Tibial nerve (tissue), 4 donors: ENCODE measurements around the gene TPD52L2. TPM values are rescaled to one million over a fixed set of nuclear protein-coding genes. Genes with fewer than 3 reads are reported as not detected.

ENCODE experiments used
- DNase-seq, 2 donors: peaks; one replicate each; pipeline ENCODE4 v3.0.0-alpha.2; 2019; ENCODE audit warnings: low spot score in 2 of 2
- H3K27ac ChIP-seq, 4 donors: fragments of 200-600 bp; sonication (generic) in 3 of 4; one replicate each; pipeline ENCODE4 v1.5.1; 2017 to 2019; ENCODE audit warnings: mild to moderate bottlenecking in 1 of 4
- H3K27me3 ChIP-seq, 2 donors: fragments of 200-600 bp; sonication (generic) in 1 of 2; one replicate each; pipeline versions ENCODE4 v1.5.1 to v1.6.0; 2017 to 2019
- H3K36me3 ChIP-seq, 3 donors: fragments of 200-600 bp; sonication (generic); one replicate each; pipeline ENCODE4 v1.5.1; 2018 to 2019
- H3K4me1 ChIP-seq, 4 donors: fragments of 200-600 bp; sonication (generic) in 3 of 4; one replicate each; pipeline ENCODE4 v1.5.1; 2017 to 2019
- H3K4me3 ChIP-seq, 4 donors: fragments of 200-600 bp; sonication (generic) in 3 of 4; one replicate each; pipeline ENCODE4 v1.5.1; 2017 to 2019; ENCODE audit warnings: mild to moderate bottlenecking in 1 of 4, moderate library complexity in 1 of 4
- H3K9me3 ChIP-seq, 4 donors: fragments of 200-600 bp; sonication (generic) in 3 of 4; one replicate each; pipeline ENCODE4 v1.5.1; 2017 to 2019
- CTCF ChIP-seq, 5 experiments: fragments of 200-600 bp in 3 of 5; fragments of 450-650 bp in 2 of 5; sonication (generic) in 3 of 5; IDR thresholded peaks; one replicate each; pipeline ENCODE4 v1.5.1; 2016 to 2019; ENCODE audit warnings: antibody characterized with exemption in 5 of 5, mild to moderate bottlenecking in 3 of 5, moderate library complexity in 2 of 5
- EP300 ChIP-seq, 2 donors: sonication (generic); formaldehyde crosslinking; IDR thresholded peaks; one replicate each; pipeline ENCODE4 v1.6.1; 2017; ENCODE audit warnings: antibody characterized with exemption in 2 of 2, mild to moderate bottlenecking in 1 of 2
- POLR2A ChIP-seq, 2 donors: fragments of 450-650 bp; IDR thresholded peaks; one replicate each; pipeline ENCODE4 v1.6.1; 2017; ENCODE audit warnings: antibody characterized with exemption in 2 of 2, mild to moderate bottlenecking in 2 of 2, moderate library complexity in 2 of 2
- WGBS, 2 donors: methylation state at CpG; one replicate each; pipeline ENCODE4 v1.1.5; 2018; 5-methylcytosine and 5-hydroxymethylcytosine counted together
- total RNA-seq, 4 donors: library from RNA; depleted of rRNA; stranded (reverse); fragments of >200 nt; gene quantifications; one replicate each; pipeline ENCODE4 v1.1.0, GENCODE V29; 2016

The TPD52L2 gene
- total RNA-seq, 4 donors from 2014 or later: 108 to 122 (median 115) TPM

- peak overlapping the region in 1 of 4 donors; percentile 56 for H3K27ac ChIP-seq
- H3K4me3 ChIP-seq: no peak overlapping the region
- no peaks in the 10 kb centered on the region for H3K27me3 ChIP-seq
- DNase-seq: no peak
- H3K9me3 ChIP-seq: no peaks in the 10 kb centered on the region
- H3K4me1 ChIP-seq: peaks cover 0 to 10% (median 4%) of the 10 kb centered on the region in 4 donors
- peaks cover 0 to 73% (median 15%) of the 10 kb centered on the region in 3 donors for H3K36me3 ChIP-seq
- TF ChIP-seq CTCF (IDR thresholded peaks at IDR 0.05) (no peak), POLR2A (IDR thresholded peaks at IDR 0.05) (no peak), EP300 (IDR thresholded peaks at IDR 0.05) (no peak)
- 91 to 93% methylated on average over 7 of the region's 7 CpGs for WGBS, 2 donors
These were observed 25.1 kb downstream of the TPD52L2 start for GRCh38 chr20:63890201-63890576.

- no peaks in the 10 kb centered on the region for H3K27me3 ChIP-seq
- peaks cover 0 to 69% (median 15%) of the 10 kb centered on the region in 3 donors for H3K36me3 ChIP-seq
- no peak for TF ChIP-seq CTCF (IDR thresholded peaks at IDR 0.05)
- no peak for TF ChIP-seq POLR2A (IDR thresholded peaks at IDR 0.05)
- TF ChIP-seq EP300 (IDR thresholded peaks at IDR 0.05): no peak
- H3K4me3 ChIP-seq: no peak overlapping the region
- H3K27ac ChIP-seq: peak overlapping the region in 1 of 4 donors; percentile 56
- WGBS, 2 donors: 71 to 79% methylated on average over 7 of the region's 7 CpGs
- no peak for DNase-seq
- H3K4me1 ChIP-seq: peaks cover 0 to 10% (median 4%) of the 10 kb centered on the region in 4 donors
- H3K9me3 ChIP-seq: no peaks in the 10 kb centered on the region
These were observed 25.5 kb downstream of the TPD52L2 start for GRCh38 chr20:63890616-63891015.

GRCh38 chr20:63891061-63892002 lies 26.3 kb downstream of the TPD52L2 start:
- Histone ChIP-seq H3K36me3 (peaks cover 0 to 62% (median 15%) of the 10 kb centered on the region in 3 donors), H3K27ac (peak overlapping the region in 1 of 4 donors; percentile 56), H3K27me3 (no peaks in the 10 kb centered on the region), H3K9me3 (no peaks in the 10 kb centered on the region), H3K4me1 (peaks cover 0 to 16% (median 5%) of the 10 kb centered on the region in 4 donors), H3K4me3 (no peak overlapping the region)
- WGBS, 2 donors: 85 to 86% methylated on average over 28 to 29 of the region's 29 CpGs
- no peak for DNase-seq
- TF ChIP-seq EP300 (IDR thresholded peaks at IDR 0.05) (no peak), POLR2A (IDR thresholded peaks at IDR 0.05) (no peak), CTCF (IDR thresholded peaks at IDR 0.05) (no peak)

- WGBS, 2 donors: 91 to 92% methylated on average over 7 of the region's 7 CpGs
- H3K4me1 ChIP-seq: peaks cover 0 to 27% (median 13%) of the 10 kb centered on the region in 4 donors
- no peak for TF ChIP-seq POLR2A (IDR thresholded peaks at IDR 0.05)
- no peak for TF ChIP-seq EP300 (IDR thresholded peaks at IDR 0.05)
- no peak for TF ChIP-seq CTCF (IDR thresholded peaks at IDR 0.05)
- no peak overlapping the region for H3K27ac ChIP-seq
- no peak for DNase-seq
- H3K36me3 ChIP-seq: peaks cover 0 to 52% (median 11%) of the 10 kb centered on the region in 3 donors
- no peaks in the 10 kb centered on the region for H3K9me3 ChIP-seq
- H3K27me3 ChIP-seq: no peaks in the 10 kb centered on the region
- H3K4me3 ChIP-seq: no peak overlapping the region
These were observed 27.3 kb downstream of the TPD52L2 start for GRCh38 chr20:63892402-63892801.

- no peak for TF ChIP-seq CTCF (IDR thresholded peaks at IDR 0.05)
- H3K9me3 ChIP-seq: no peaks in the 10 kb centered on the region
- H3K4me1 ChIP-seq: peaks cover 0 to 43% (median 14%) of the 10 kb centered on the region in 4 donors
- H3K27me3 ChIP-seq: no peaks in the 10 kb centered on the region
- WGBS, 2 donors: 28 to 32% methylated on average over 6 of the region's 6 CpGs
- peak overlapping the region in 3 of 4 donors; percentile 26 to 87 (median 60) for H3K27ac ChIP-seq
- peaks cover 0 to 43% (median 9%) of the 10 kb centered on the region in 3 donors for H3K36me3 ChIP-seq
- no peak for DNase-seq
- H3K4me3 ChIP-seq: peak overlapping the region in 2 of 4 donors; percentile 37 to 77
These were observed 28.9 kb downstream of the TPD52L2 start for GRCh38 chr20:63893999-63894357.
